Fibroblast of villous mesenchyme (primary cell): ENCODE results near the gene UVSSA. TPM values are rescaled to one million over a fixed set of nuclear protein-coding genes. Genes with fewer than 3 reads are reported as not detected.

Experiments
- DNase-seq: peaks from one replicate; pipeline ENCODE4 v3.0.0-alpha.2; 2010; ENCODE audit warnings: low read depth
- H3K4me3 ChIP-seq: 2 replicates; pipeline ENCODE4 v1.5.1; 2011; ENCODE audit warnings: low read depth, mild to moderate bottlenecking, low read length
- CTCF ChIP-seq: IDR thresholded peaks from 2 replicates; pipeline ENCODE4 v1.5.1; 2012; ENCODE audit warnings: low read depth, mild to moderate bottlenecking, low read length; ENCODE audit not compliant: insufficient read depth
- total RNA-seq: library from RNA; depleted of rRNA; stranded (reverse); fragments of >200 nt; gene quantifications from 2 replicates; pipeline ENCODE4 v1.2.3, GENCODE V29; 2012

The UVSSA gene
- total RNA-seq, 1 donor, result 10.8 TPM

GRCh38 chr4:1351854-1352566 lies 5.0 kb downstream of the UVSSA start:
- peak; percentile 94 for TF ChIP-seq CTCF
- H3K4me3 ChIP-seq, result no peak overlapping the region
- DNase-seq, result peak; percentile 73

GRCh38 chr4:1352567-1352900 lies 5.5 kb downstream of the UVSSA start:
- no peak overlapping the region for H3K4me3 ChIP-seq
- TF ChIP-seq CTCF, result no peak
- DNase-seq, result no peak

GRCh38 chr4:1353186-1354055 lies 6.4 kb downstream of the UVSSA start:
- no peak for DNase-seq
- no peak for TF ChIP-seq CTCF
- no peak overlapping the region for H3K4me3 ChIP-seq

GRCh38 chr4:1354136-1354982 lies 7.4 kb downstream of the UVSSA start:
- no peak overlapping the region for H3K4me3 ChIP-seq

GRCh38 chr4:1354983-1355275 lies 7.9 kb downstream of the UVSSA start:
- H3K4me3 ChIP-seq, result no peak overlapping the region
- no peak for TF ChIP-seq CTCF
- DNase-seq, result no peak

More at GRCh38 chr4:1354136-1354982, 7.4 kb downstream of the UVSSA start:
- TF ChIP-seq CTCF, result no peak
- no peak for DNase-seq

- no peak for DNase-seq
- H3K4me3 ChIP-seq, result no peak overlapping the region
- no peak for TF ChIP-seq CTCF
Measured at GRCh38 chr4:1355378-1355777, 8.4 kb downstream of the UVSSA start.
